ENCODE data around the gene GORAB. TPM values are rescaled to one million over a fixed set of nuclear protein-coding genes. Genes with fewer than 3 reads are reported as not detected.

The GORAB gene
- total and polyA plus RNA-seq, 2 donors from 2014 or later = 5.8 to 13.6 TPM

GRCh38 chr1:170544624-170545023 is 12.7 kb downstream of the GORAB start:
- no peak overlapping the region for H3K27ac ChIP-seq (ENCODE audit: low read depth in 2 of 2, low read length in 2 of 2)
- H3K36me3 ChIP-seq (ENCODE audit: control insufficient read depth in 2 of 3, insufficient read depth in 3 of 3, low read length in 3 of 3) = peaks cover 2 to 40% (median 8%) of the 10 kb centered on the region in 3 donors
- H3K4me1 ChIP-seq (ENCODE audit: control insufficient read depth in 2 of 3, insufficient read depth in 2 of 3, low read depth in 1 of 3, low read length in 3 of 3) = no peaks in the 10 kb centered on the region
- H3K4me3 ChIP-seq (ENCODE audit: low read length in 3 of 3) = no peak overlapping the region
- DNase-seq (no peak), FAIRE-seq (no peak)
- H3K27me3 ChIP-seq (ENCODE audit: control insufficient read depth, insufficient read depth, low read length) = no peaks in the 10 kb centered on the region
- H3K9ac ChIP-seq (ENCODE audit: low read length in 3 of 3) = no peak overlapping the region
- H3K9me3 ChIP-seq (ENCODE audit: control insufficient read depth in 2 of 3, insufficient read depth in 1 of 3, low read length in 3 of 3) = no peaks in the 10 kb centered on the region
- intact Hi-C loops (cut with DNase I) = no loop called here
- TF ChIP-seq CTCF (IDR thresholded peaks at IDR 0.05; ENCODE audit: borderline replicate concordance, extremely low read depth, insufficient read depth) = no peak

- H3K9me3 ChIP-seq (ENCODE audit: control insufficient read depth in 2 of 3, insufficient read depth in 1 of 3, low read length in 3 of 3) = no peaks in the 10 kb centered on the region
- H3K27ac ChIP-seq (ENCODE audit: low read depth in 2 of 2, low read length in 2 of 2) = no peak overlapping the region
- DNase-seq (no peak), FAIRE-seq (no peak)
- H3K4me1 ChIP-seq (ENCODE audit: control insufficient read depth in 2 of 3, insufficient read depth in 2 of 3, low read depth in 1 of 3, low read length in 3 of 3) = no peaks in the 10 kb centered on the region
- intact Hi-C loops (cut with DNase I) = no loop called here
- no peak for TF ChIP-seq CTCF (IDR thresholded peaks at IDR 0.05; ENCODE audit: borderline replicate concordance, extremely low read depth, insufficient read depth)
- no peak overlapping the region for H3K4me3 ChIP-seq (ENCODE audit: low read length in 3 of 3)
- no peak overlapping the region for H3K9ac ChIP-seq (ENCODE audit: low read length in 3 of 3)
- peaks cover 2 to 47% (median 8%) of the 10 kb centered on the region in 3 donors for H3K36me3 ChIP-seq (ENCODE audit: control insufficient read depth in 2 of 3, insufficient read depth in 3 of 3, low read length in 3 of 3)
- no peaks in the 10 kb centered on the region for H3K27me3 ChIP-seq (ENCODE audit: control insufficient read depth, insufficient read depth, low read length)
Observed at GRCh38 chr1:170545476-170545875, 13.5 kb downstream of the GORAB start.

DNA sequence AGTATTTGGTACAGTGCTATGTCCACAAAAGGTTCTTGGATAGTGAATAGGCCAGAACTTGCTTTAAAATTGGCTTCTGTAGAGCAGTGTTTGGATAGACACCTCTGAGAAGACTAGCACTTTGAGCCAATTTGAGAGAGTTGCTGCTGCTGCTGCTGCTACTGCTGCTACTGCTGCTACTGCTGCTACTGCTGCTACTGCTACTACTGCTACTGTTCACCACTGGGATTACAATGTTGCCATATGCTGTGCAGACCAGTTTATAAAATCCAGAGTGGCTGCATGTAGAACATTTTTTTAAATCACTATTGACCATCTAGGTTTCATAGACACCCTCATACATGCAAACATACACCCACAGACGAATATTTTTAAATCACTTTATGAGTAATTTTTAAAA is 15.3 kb downstream of the GORAB start:
- TF ChIP-seq CTCF (IDR thresholded peaks at IDR 0.05; ENCODE audit: borderline replicate concordance, extremely low read depth, insufficient read depth) = no peak
- intact Hi-C loops (cut with DNase I) = no loop called here
- H3K36me3 ChIP-seq (ENCODE audit: control insufficient read depth in 2 of 3, insufficient read depth in 3 of 3, low read length in 3 of 3) = peaks cover 2 to 54% (median 9%) of the 10 kb centered on the region in 3 donors

GRCh38 chr1:170548497-170548896 is 16.5 kb downstream of the GORAB start:
- Histone ChIP-seq H3K27me3 (ENCODE audit: control insufficient read depth, insufficient read depth, low read length) (no peaks in the 10 kb centered on the region), H3K36me3 (ENCODE audit: control insufficient read depth in 2 of 3, insufficient read depth in 3 of 3, low read length in 3 of 3) (peaks cover 2 to 43% (median 9%) of the 10 kb centered on the region in 3 donors), H3K4me3 (ENCODE audit: low read length in 3 of 3) (no peak overlapping the region), H3K9me3 (ENCODE audit: control insufficient read depth in 2 of 3, insufficient read depth in 1 of 3, low read length in 3 of 3) (no peaks in the 10 kb centered on the region), H3K9ac (ENCODE audit: low read length in 3 of 3) (no peak overlapping the region), H3K27ac (ENCODE audit: low read depth in 2 of 2, low read length in 2 of 2) (no peak overlapping the region), H3K4me1 (ENCODE audit: control insufficient read depth in 2 of 3, insufficient read depth in 2 of 3, low read depth in 1 of 3, low read length in 3 of 3) (no peaks in the 10 kb centered on the region)
- peak; percentile 67 for FAIRE-seq
- intact Hi-C loops (cut with DNase I) = no loop called here
- TF ChIP-seq CTCF (IDR thresholded peaks at IDR 0.05; ENCODE audit: borderline replicate concordance, extremely low read depth, insufficient read depth) = no peak
- DNase-seq = no peak

More for the DNA sequence above, 15.3 kb downstream of the GORAB start:
- DNase-seq (no peak), FAIRE-seq (no peak)
- Histone ChIP-seq H3K9me3 (ENCODE audit: control insufficient read depth in 2 of 3, insufficient read depth in 1 of 3, low read length in 3 of 3) (no peaks in the 10 kb centered on the region), H3K27ac (ENCODE audit: low read depth in 2 of 2, low read length in 2 of 2) (no peak overlapping the region), H3K4me3 (ENCODE audit: low read length in 3 of 3) (no peak overlapping the region), H3K9ac (ENCODE audit: low read length in 3 of 3) (no peak overlapping the region), H3K27me3 (ENCODE audit: control insufficient read depth, insufficient read depth, low read length) (no peaks in the 10 kb centered on the region), H3K4me1 (ENCODE audit: control insufficient read depth in 2 of 3, insufficient read depth in 2 of 3, low read depth in 1 of 3, low read length in 3 of 3) (no peaks in the 10 kb centered on the region)

Measured in kidney (tissue), 14 donors.